Subcutaneous adipose tissue (tissue), 4 donors: ENCODE data around the gene NDUFA12. TPM values are rescaled to one million over a fixed set of nuclear protein-coding genes. Genes with fewer than 3 reads are reported as not detected.

Source experiments
- CTCF ChIP-seq: fragments of 450-650 bp; IDR thresholded peaks from one replicate; pipeline ENCODE4 v1.5.1; 2016; ENCODE audit warnings: low read depth, mild to moderate bottlenecking, control low read depth, antibody characterized with exemption, moderate library complexity
- total RNA-seq, 4 donors: library from RNA; depleted of rRNA; stranded (reverse); fragments of >200 nt; gene quantifications; one replicate each; pipeline ENCODE4 v1.1.0, GENCODE V29; 2016

NDUFA12 gene
- 100 to 1,000 TPM in 1 of 4 donors, 10 to 100 TPM in 3; 63.7 to 159 (median 81.6) TPM for total RNA-seq

GRCh38 chr12:95003213-95003920 lies at the start of gene NDUFA12:
NDUFA12 (minus strand) TSS chr12:95003697; CDS start chr12:95003680, 17 bp downstream.
- TF ChIP-seq CTCF: no peak

GRCh38 chr12:95051241-95051640 lies 47.7 kb upstream of the NDUFA12 start:
- no peak for TF ChIP-seq CTCF

- TF ChIP-seq CTCF: no peak
Measured at GRCh38 chr12:95037906-95038305, 34.4 kb upstream of the NDUFA12 start.

GRCh38 chr12:95034750-95035149 lies 31.3 kb upstream of the NDUFA12 start:
- no peak for TF ChIP-seq CTCF

- TF ChIP-seq CTCF: no peak
Measured at GRCh38 chr12:95022477-95022876, 19.0 kb upstream of the NDUFA12 start.

- TF ChIP-seq CTCF: no peak
Measured at GRCh38 chr12:95017482-95017881, 14.0 kb upstream of the NDUFA12 start.

GRCh38 chr12:95016120-95016519 lies 12.6 kb upstream of the NDUFA12 start:
- TF ChIP-seq CTCF: no peak
